ENCODE measurements around the gene MYT1. TPM values are rescaled to one million over a fixed set of nuclear protein-coding genes. Genes with fewer than 3 reads are reported as not detected.

Gene MYT1
- total RNA-seq, 3 donors from 2014 or later = 0.12 to 0.76 (median 0.14) TPM

- Histone ChIP-seq H3K36me3 (ENCODE audit: low read depth) (no peaks in the 10 kb centered on the region), H3K9me3 (peaks cover 9% of the 10 kb centered on the region), H3K4me3 (no peak overlapping the region), H3K4me1 (ENCODE audit: low read depth) (no peaks in the 10 kb centered on the region)
- ATAC-seq = no peak
- intact Hi-C loops (cut with DNase I, micrococcal nuclease) = no loop called here
- DNase-seq = no peak
- TF ChIP-seq CTCF (IDR thresholded peaks at IDR 0.05) = no peak
Observed at GRCh38 chr20:64142590-64142989, 21.7 kb upstream of the MYT1 start.

- DNase-seq (no peak), ATAC-seq (no peak)
- no peak for TF ChIP-seq CTCF (IDR thresholded peaks at IDR 0.05)
- Histone ChIP-seq H3K9me3 (peaks cover 9% of the 10 kb centered on the region), H3K36me3 (ENCODE audit: low read depth) (no peaks in the 10 kb centered on the region), H3K4me3 (no peak overlapping the region), H3K4me1 (ENCODE audit: low read depth) (no peaks in the 10 kb centered on the region)
- intact Hi-C loops (cut with DNase I, micrococcal nuclease) = no loop called here
Observed at GRCh38 chr20:64143018-64143801, 21.0 kb upstream of the MYT1 start.

GRCh38 chr20:64144144-64144912 lies 19.9 kb upstream of the MYT1 start:
- TF ChIP-seq CTCF (IDR thresholded peaks at IDR 0.05) = no peak
- no peaks in the 10 kb centered on the region for H3K4me1 ChIP-seq (ENCODE audit: low read depth)
- DNase-seq = no peak
- no peaks in the 10 kb centered on the region for H3K36me3 ChIP-seq (ENCODE audit: low read depth)
- ATAC-seq = no peak
- no peak overlapping the region for H3K4me3 ChIP-seq
- H3K9me3 ChIP-seq = peaks cover 9% of the 10 kb centered on the region
- intact Hi-C loops (cut with DNase I, micrococcal nuclease) = no loop called here

- intact Hi-C loops (cut with DNase I, micrococcal nuclease) = no loop called here
- Histone ChIP-seq H3K4me1 (ENCODE audit: low read depth) (no peaks in the 10 kb centered on the region), H3K4me3 (no peak overlapping the region), H3K9me3 (peaks cover 9% of the 10 kb centered on the region), H3K36me3 (ENCODE audit: low read depth) (no peaks in the 10 kb centered on the region)
- no peak for TF ChIP-seq CTCF (IDR thresholded peaks at IDR 0.05)
- no peak for DNase-seq
- no peak for ATAC-seq
Observed at GRCh38 chr20:64145458-64146300, 18.6 kb upstream of the MYT1 start.

GRCh38 chr20:64146301-64146935 lies 17.8 kb upstream of the MYT1 start:
- Histone ChIP-seq H3K4me1 (ENCODE audit: low read depth) (no peaks in the 10 kb centered on the region), H3K36me3 (ENCODE audit: low read depth) (no peaks in the 10 kb centered on the region), H3K4me3 (no peak overlapping the region), H3K9me3 (peaks cover 9% of the 10 kb centered on the region)
- no peak for TF ChIP-seq CTCF (IDR thresholded peaks at IDR 0.05)
- DNase-seq (no peak), ATAC-seq (no peak)
- intact Hi-C loops (cut with DNase I, micrococcal nuclease) = no loop called here
